Colonic mucosa (tissue), 4 donors: ENCODE measurements around the gene TMEM236. TPM values are rescaled to one million over a fixed set of nuclear protein-coding genes. Genes with fewer than 3 reads are reported as not detected.

Experiments used
- DNase-seq: peaks from one replicate; pipeline ENCODE4 v3.0.0-alpha.2; 2020
- H3K27ac ChIP-seq: fragments of 200-600 bp; one replicate; pipeline ENCODE4 v1.8.0; 2021
- H3K27me3 ChIP-seq: fragments of 200-600 bp; one replicate; pipeline ENCODE4 v1.8.0; 2021
- H3K36me3 ChIP-seq: fragments of 200-600 bp; one replicate; pipeline ENCODE4 v1.8.0; 2021
- H3K4me1 ChIP-seq: fragments of 200-600 bp; one replicate; pipeline ENCODE4 v1.8.0; 2021; ENCODE audit warnings: mild to moderate bottlenecking
- H3K4me3 ChIP-seq: fragments of 200-600 bp; one replicate; pipeline ENCODE4 v1.8.0; 2021
- H3K9ac ChIP-seq, 2 donors: one replicate each; pipeline ENCODE4 v1.7.0; 2013; ENCODE audit warnings: control low read depth in 2 of 2, low read depth in 2 of 2, low read length in 2 of 2
- H3K9me3 ChIP-seq: fragments of 200-600 bp; one replicate; pipeline ENCODE4 v1.8.0; 2021
- CTCF ChIP-seq: fragments of 200-600 bp; IDR thresholded peaks from one replicate; pipeline ENCODE4 v1.8.0; 2022; ENCODE audit warnings: antibody characterized with exemption, mild to moderate bottlenecking
- intact Hi-C: fragments of 100-400 bp; cut with DNase I; formaldehyde crosslinking; loops from one replicate; pipeline ENCODE4 v1.14.1; 2022
- total RNA-seq, 2 donors: library from RNA; stranded (reverse); fragmentation: NEBNext Ultra II Directional in 1 of 2; extraction: Animal tissue kit (Norgen Biotek cat#: 25700) in 1 of 2; gene quantifications; one replicate each; pipeline ENCODE4 v1.2.1, GENCODE V29; 2021
- donor health status: healthy.
- donor health status: DM: no; HTN: no; CAD: no.
- donor health status: DM: no; HTN: no; CAD: no.

Gene TMEM236
- total RNA-seq, 2 donors from 2014 or later, result 16.6 to 57.4 TPM

DNA sequence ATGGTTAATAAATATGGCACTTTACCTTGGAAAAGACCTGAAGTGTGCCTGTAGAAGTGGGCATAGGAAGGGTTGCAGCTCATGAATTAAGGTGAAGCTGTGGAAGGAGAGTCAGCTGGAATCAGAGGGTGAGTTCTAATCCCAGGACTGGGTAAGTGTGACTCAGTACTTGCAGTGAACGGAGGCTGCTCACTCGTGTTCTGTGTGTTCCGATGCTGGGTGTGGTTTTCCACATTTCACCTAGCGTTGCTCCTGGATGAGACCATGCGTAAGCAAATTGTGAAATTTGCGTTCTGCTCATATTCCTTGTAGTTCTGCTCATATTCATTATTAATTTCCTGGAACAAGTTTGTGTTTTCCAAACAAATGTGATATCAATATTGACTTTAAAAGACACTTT lies 22.4 kb upstream of the TMEM236 start:
- no peak overlapping the region for H3K27ac ChIP-seq
- no peak overlapping the region for H3K4me3 ChIP-seq
- intact Hi-C loops, result loop anchor here (10.0 kb wide), 1 partner anchor 485 kb away; no protein-coding TSS in a partner anchor
- H3K27me3 ChIP-seq, result no peaks in the 10 kb centered on the region
- TF ChIP-seq CTCF, result no peak
- H3K9ac ChIP-seq, result no peak overlapping the region
- no peak for DNase-seq
- peaks cover 3% of the 10 kb centered on the region for H3K4me1 ChIP-seq
- H3K36me3 ChIP-seq, result no peaks in the 10 kb centered on the region
- no peaks in the 10 kb centered on the region for H3K9me3 ChIP-seq

DNA sequence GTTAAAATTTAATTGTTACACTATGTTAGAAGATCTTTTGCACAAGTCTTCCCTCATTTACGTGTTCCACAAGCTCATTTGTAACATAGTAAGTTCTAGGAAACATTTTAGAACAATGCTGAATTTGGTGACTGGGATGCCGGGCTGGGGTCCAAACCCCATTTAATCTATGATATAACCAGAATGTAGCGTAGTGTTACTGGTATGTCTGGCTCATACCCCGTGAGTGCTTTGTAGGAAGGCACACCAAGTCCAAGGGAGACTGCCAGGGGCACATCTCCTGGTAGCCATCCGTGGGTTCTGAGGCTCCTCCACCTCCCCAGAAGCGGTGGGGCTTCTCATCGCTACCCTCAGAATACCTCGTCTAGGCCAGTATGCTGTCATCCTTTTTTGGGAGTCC lies 21.3 kb upstream of the TMEM236 start:
- Histone ChIP-seq H3K9me3 (no peaks in the 10 kb centered on the region), H3K4me1 (peaks cover 3% of the 10 kb centered on the region), H3K36me3 (no peaks in the 10 kb centered on the region), H3K27ac (no peak overlapping the region), H3K4me3 (no peak overlapping the region), H3K9ac (peak overlapping the region in 1 of 2 donors; percentile 6), H3K27me3 (no peaks in the 10 kb centered on the region)
- DNase-seq, result no peak
- intact Hi-C loops, result loop anchor here (10.0 kb wide), 1 partner anchor 484 kb away; no protein-coding TSS in a partner anchor
- no peak for TF ChIP-seq CTCF

GRCh38 chr10:17731331-17732020 lies 20.5 kb upstream of the TMEM236 start:
- intact Hi-C loops, result loop anchor here (10.0 kb wide), 1 partner anchor 483 kb away; no protein-coding TSS in a partner anchor

GRCh38 chr10:17733620-17734019 lies 18.4 kb upstream of the TMEM236 start:
- TF ChIP-seq CTCF, result no peak
- Histone ChIP-seq H3K36me3 (no peaks in the 10 kb centered on the region), H3K4me3 (no peak overlapping the region), H3K9ac (no peak overlapping the region), H3K4me1 (peaks cover 3% of the 10 kb centered on the region), H3K9me3 (no peaks in the 10 kb centered on the region), H3K27ac (no peak overlapping the region), H3K27me3 (no peaks in the 10 kb centered on the region)
- no peak for DNase-seq
- intact Hi-C loops, result loop anchor here (10.0 kb wide), 1 partner anchor 481 kb away; no protein-coding TSS in a partner anchor

More at GRCh38 chr10:17731331-17732020, 20.5 kb upstream of the TMEM236 start:
- Histone ChIP-seq H3K27ac (peak overlapping the region; percentile 45), H3K9ac (peak overlapping the region in 1 of 2 donors; percentile 6), H3K4me1 (peaks cover 3% of the 10 kb centered on the region), H3K27me3 (no peaks in the 10 kb centered on the region), H3K36me3 (no peaks in the 10 kb centered on the region), H3K4me3 (no peak overlapping the region), H3K9me3 (no peaks in the 10 kb centered on the region)
- no peak for TF ChIP-seq CTCF
- DNase-seq, result no peak

DNA sequence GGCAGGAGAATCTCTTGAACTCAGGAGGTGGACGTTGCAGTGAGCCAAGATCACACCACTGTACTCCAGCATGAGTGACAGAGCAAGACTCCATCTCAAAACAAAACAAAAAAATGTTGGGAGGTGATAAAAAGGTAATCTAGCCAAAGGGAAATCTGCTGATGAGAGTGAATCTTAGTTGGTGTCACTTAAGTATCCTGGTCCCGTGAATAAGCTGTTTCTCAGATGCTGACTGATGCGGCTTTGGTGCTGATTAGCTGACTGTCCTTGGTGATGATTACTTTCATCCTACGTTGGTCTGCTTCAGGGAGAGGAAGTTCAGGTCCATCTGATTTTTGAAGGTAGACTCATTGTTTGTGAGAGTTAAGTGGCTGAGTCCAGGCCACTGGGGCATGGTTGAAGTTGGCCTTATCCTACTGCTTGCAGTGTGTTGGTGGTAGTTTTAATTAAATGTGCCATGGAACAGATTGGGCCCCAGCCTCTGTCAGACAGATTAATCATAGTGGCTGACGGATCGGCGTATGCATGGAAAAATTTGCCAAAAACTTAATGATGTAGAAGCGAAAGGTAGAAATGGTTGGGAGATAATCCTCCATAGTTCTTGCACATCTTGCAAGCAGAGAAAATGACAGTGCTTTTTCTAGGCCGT lies 17.4 kb upstream of the TMEM236 start:
- no peak for TF ChIP-seq CTCF
- Histone ChIP-seq H3K9me3 (no peaks in the 10 kb centered on the region), H3K9ac (no peak overlapping the region), H3K4me1 (peaks cover 3% of the 10 kb centered on the region), H3K27ac (no peak overlapping the region), H3K27me3 (no peaks in the 10 kb centered on the region), H3K4me3 (no peak overlapping the region), H3K36me3 (no peaks in the 10 kb centered on the region)
- intact Hi-C loops, result loop anchor here (5.0 to 10.0 kb wide), 2 partner anchors 138 to 480 kb away; no protein-coding TSS in a partner anchor
- DNase-seq, result no peak
